GM23248 (cell line): Measurements from ENCODE around the gene GLRX5.

Experiments
- EZH2 ChIP-seq: fragments of 200-600 bp; sonication (generic); IDR thresholded peaks from 2 replicates; pipeline ENCODE4 v1.6.1; 2018; ENCODE audit warnings: antibody characterized with exemption, mild to moderate bottlenecking; ENCODE audit not compliant: insufficient read depth, poor library complexity, severe bottlenecking
- EZH2phosphoT487 ChIP-seq: fragments of 200-600 bp; sonication (generic); IDR thresholded peaks from 2 replicates; pipeline ENCODE4 v1.6.1; 2018; ENCODE audit warnings: antibody characterized with exemption, moderate library complexity, mild to moderate bottlenecking, low read depth; ENCODE audit not compliant: insufficient read depth

DNA sequence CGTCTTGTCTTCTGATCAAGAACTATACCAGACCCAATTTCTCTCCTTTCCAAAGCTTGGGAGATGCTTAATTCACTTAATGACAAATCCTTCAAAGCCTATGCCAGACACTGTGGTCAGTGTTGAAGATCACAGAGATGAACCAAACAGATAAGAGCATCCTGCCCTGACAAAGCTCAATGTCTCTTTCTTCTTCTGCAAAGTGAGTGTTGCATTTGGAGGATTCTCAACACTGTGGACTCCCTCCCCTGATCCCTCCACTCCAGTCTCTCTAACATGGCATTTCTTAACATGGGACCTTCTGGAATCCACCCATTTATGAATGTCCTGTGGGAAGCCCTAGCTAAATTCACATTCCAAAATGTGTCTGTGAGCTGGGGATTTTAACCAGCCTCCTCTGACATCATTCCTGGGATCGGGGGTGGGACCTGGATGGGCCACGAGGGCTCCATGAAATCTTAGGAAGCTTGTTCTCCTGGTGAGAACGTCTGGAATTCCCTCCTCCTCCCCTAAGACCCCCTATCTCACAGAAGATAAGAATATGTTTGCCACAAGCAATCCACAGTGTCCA is 38.7 kb upstream of the GLRX5 start:
- no peak for TF ChIP-seq EZH2phosphoT487
- no peak for TF ChIP-seq EZH2
